OCI-LY7 (cell line): ENCODE measurements around the gene MAP3K7. TPM values are rescaled to one million over a fixed set of nuclear protein-coding genes. Genes with fewer than 3 reads are reported as not detected.

Experiments
- BruUV-seq: library from RNA; stranded (reverse); fragments of 400-500 nt; replicated peaks from 2 replicates; lab custom pipeline; 2021; lab: Mats Ljungman, UMichigan
- CTCF ChIA-PET: fragments of 300-600 bp; sonication (Branson Sonifier 250); formaldehyde crosslinking; loops from one replicate; lab custom pipeline; 2022; ENCODE audit warnings: antibody characterized with exemption; ENCODE audit not compliant: unreplicated experiment; lab: Charles Lee
- POLR2A ChIA-PET: fragments of 300-600 bp; sonication (Branson Sonifier 250); formaldehyde crosslinking; loops from one replicate; lab custom pipeline; 2022; ENCODE audit warnings: antibody characterized with exemption; lab: Charles Lee
- DNase-seq: peaks from one replicate; pipeline ENCODE4 v3.0.0-alpha.2; 2015; ENCODE audit warnings: low spot score
- H2AFZ ChIP-seq: fragments of 200-600 bp; sonication (generic), shearing (Covaris generic); 2 replicates; pipeline ENCODE4 v1.6.1; 2014; ENCODE audit warnings: mild to moderate bottlenecking, antibody characterized with exemption, low read length, moderate library complexity
- H3K27ac ChIP-seq: fragments of 200-600 bp; sonication (generic); 2 replicates; pipeline ENCODE4 v1.5.1; 2014; ENCODE audit warnings: mixed run types, low read depth, mild to moderate bottlenecking, moderate library complexity, low read length, inconsistent platforms; ENCODE audit not compliant: poor library complexity, severe bottlenecking
- H3K36me3 ChIP-seq: fragments of 200-600 bp; sonication (generic); 2 replicates; pipeline ENCODE4 v1.6.1; 2014; ENCODE audit warnings: mild to moderate bottlenecking, antibody characterized with exemption, low read length, moderate library complexity, mixed read lengths; ENCODE audit not compliant: insufficient read depth
- H3K4me1 ChIP-seq: fragments of 200-600 bp; sonication (generic); 2 replicates; pipeline ENCODE4 v1.5.1; 2014; ENCODE audit warnings: mild to moderate bottlenecking, low read length; ENCODE audit not compliant: insufficient read depth, poor library complexity, severe bottlenecking
- H3K4me2 ChIP-seq: fragments of 200-600 bp; sonication (generic); 2 replicates; pipeline ENCODE4 v1.6.1; 2014; ENCODE audit warnings: mild to moderate bottlenecking, low read length
- H3K4me3 ChIP-seq: fragments of 200-600 bp; sonication (generic); 2 replicates; pipeline ENCODE4 v1.5.1; 2014; ENCODE audit warnings: mild to moderate bottlenecking, low read depth, low read length; ENCODE audit not compliant: poor library complexity, severe bottlenecking
- H3K79me2 ChIP-seq: fragments of 200-600 bp; sonication (generic); 2 replicates; pipeline ENCODE4 v1.6.1; 2016; ENCODE audit warnings: low read depth, mild to moderate bottlenecking, low read length, moderate library complexity, mixed read lengths; ENCODE audit not compliant: insufficient read depth
- H3K9me2 ChIP-seq: fragments of 200-600 bp; sonication (generic); 2 replicates; pipeline ENCODE4 v1.6.1; 2016; ENCODE audit warnings: mild to moderate bottlenecking, low read length, mixed read lengths; ENCODE audit not compliant: insufficient read depth
- H3K9me3 ChIP-seq: fragments of 200-600 bp; sonication (generic); 2 replicates; pipeline ENCODE4 v1.6.1; 2014; ENCODE audit warnings: mild to moderate bottlenecking, mixed run types, low read length, mixed read lengths
- H4K20me1 ChIP-seq: fragments of 200-600 bp; sonication (generic); 2 replicates; pipeline ENCODE4 v1.6.1; 2014; ENCODE audit warnings: mild to moderate bottlenecking, antibody characterized with exemption, low read length, moderate library complexity, mixed read lengths; ENCODE audit not compliant: insufficient read depth
- CTCF ChIP-seq: fragments of 200-600 bp; sonication (generic); conservative IDR thresholded peaks from 2 replicates; pipeline ENCODE4 v1.5.1; 2014; ENCODE audit warnings: mild to moderate bottlenecking, antibody characterized with exemption, low read length, moderate library complexity, mixed read lengths
- EZH2phosphoT487 ChIP-seq: fragments of 200-600 bp; sonication (generic); IDR thresholded peaks from 2 replicates; pipeline ENCODE4 v1.6.1; 2018; ENCODE audit warnings: low read depth, borderline replicate concordance, mild to moderate bottlenecking, mixed run types, antibody characterized with exemption, low read length, moderate library complexity, mixed read lengths
- intact Hi-C: fragments of 100-400 bp; cut with micrococcal nuclease; formaldehyde crosslinking; loops from one replicate; pipeline ENCODE4 v1.10.0; 2022; ENCODE audit not compliant: unreplicated experiment
- total RNA-seq, 2 experiments: library from RNA; depleted of rRNA in 1 of 2; stranded (reverse); fragments of >200 nt in 1 of 2; shearing (Covaris generic) in 1 of 2; gene quantifications; 2 replicates each; pipeline ENCODE4 v1.2.3, GENCODE V29; 2014 to 2022

The MAP3K7 gene
- total RNA-seq, 2 experiments from 2014 or later = 29.5 to 45.7 TPM

- DNase-seq = no peak
- H2AFZ ChIP-seq = no peak overlapping the region
- H3K79me2 ChIP-seq = no peaks in the 10 kb centered on the region
- no TSS peak for BruUV-seq
- H3K27ac ChIP-seq = no peak overlapping the region
- no peaks in the 10 kb centered on the region for H4K20me1 ChIP-seq
- POLR2A ChIA-PET = interaction anchor here (0.6 kb wide), 1 partner anchor 28 kb away, joined by 3 read pairs; no protein-coding TSS in a partner anchor
- H3K9me3 ChIP-seq = peaks cover 20% of the 10 kb centered on the region; the same call in 1 of the 2 replicates
- no peak overlapping the region for H3K4me2 ChIP-seq
- TF ChIP-seq CTCF (no peak), EZH2phosphoT487 (no peak)
- H3K36me3 ChIP-seq = no peaks in the 10 kb centered on the region
- intact Hi-C loops = no loop called here
- CTCF ChIA-PET = no interaction called here
- H3K9me2 ChIP-seq = no peaks in the 10 kb centered on the region
- H3K4me1 ChIP-seq = no peaks in the 10 kb centered on the region
- H3K4me3 ChIP-seq = no peak overlapping the region
These were observed 98.1 kb downstream of the MAP3K7 start for GRCh38 chr6:90488816-90489215.

GRCh38 chr6:90485635-90486277, 101.1 kb downstream of the MAP3K7 start:
- H3K9me3 ChIP-seq = peaks cover 20% of the 10 kb centered on the region; the same call in 1 of the 2 replicates
- H3K36me3 ChIP-seq = no peaks in the 10 kb centered on the region
- ChIA-PET POLR2A (no interaction called here), CTCF (no interaction called here)
- no peak overlapping the region for H2AFZ ChIP-seq
- H3K79me2 ChIP-seq = no peaks in the 10 kb centered on the region
- no peak overlapping the region for H3K4me3 ChIP-seq
- no peak overlapping the region for H3K4me2 ChIP-seq
- TF ChIP-seq CTCF (no peak), EZH2phosphoT487 (no peak)
- no peak overlapping the region for H3K27ac ChIP-seq
- no peaks in the 10 kb centered on the region for H3K4me1 ChIP-seq
- BruUV-seq = no TSS peak
- H4K20me1 ChIP-seq = no peaks in the 10 kb centered on the region
- no peaks in the 10 kb centered on the region for H3K9me2 ChIP-seq
- peak; percentile 23 for DNase-seq
- intact Hi-C loops = no loop called here

- Histone ChIP-seq H3K4me2 (no peak overlapping the region), H3K4me1 (no peaks in the 10 kb centered on the region), H3K9me2 (no peaks in the 10 kb centered on the region), H3K27ac (no peak overlapping the region), H3K79me2 (no peaks in the 10 kb centered on the region), H3K9me3 (peaks cover 20% of the 10 kb centered on the region; the same call in 1 of the 2 replicates), H3K4me3 (no peak overlapping the region), H4K20me1 (no peaks in the 10 kb centered on the region), H2AFZ (no peak overlapping the region), H3K36me3 (no peaks in the 10 kb centered on the region)
- intact Hi-C loops = no loop called here
- no peak for TF ChIP-seq EZH2phosphoT487
- TF ChIP-seq CTCF = no peak
- DNase-seq = no peak
- ChIA-PET POLR2A (interaction anchor here (0.6 to 1.7 kb wide), 3 partner anchors 19 to 529 kb away, joined by 3 to 4 read pairs (median 3); no protein-coding TSS in a partner anchor), CTCF (no interaction called here)
- no TSS peak for BruUV-seq
These were observed 102.0 kb downstream of the MAP3K7 start for GRCh38 chr6:90484903-90485302.
